ENCODE measurements around the gene CNN2.

The CNN2 gene

GRCh38 chr19:1053176-1054101 is 27.0 kb downstream of the CNN2 start:
- Histone ChIP-seq H3K9me3 (ENCODE audit: low read depth, low read length) (no peaks in the 10 kb centered on the region), H3K27ac (no peak overlapping the region), H3K9ac (ENCODE audit: insufficient read length) (no peak overlapping the region), H3K4me3 (no peak overlapping the region), H3K36me3 (ENCODE audit: insufficient read depth, low read length) (no peaks in the 10 kb centered on the region)
- DNase-seq (ENCODE audit: low read depth, low spot score): no peak
- TF ChIP-seq FOXP2 (optimal IDR thresholded peaks at IDR 0.05; ENCODE audit: control extremely low read depth, extremely low read length, insufficient read depth) (no peak), EZH2 (IDR thresholded peaks at IDR 0.05) (no peak), POLR2AphosphoS5 (IDR thresholded peaks at IDR 0.05; ENCODE audit: borderline replicate concordance, low read depth, low read length) (no peak)

- no peaks in the 10 kb centered on the region for H3K9me3 ChIP-seq (ENCODE audit: low read depth, low read length)
- H3K27ac ChIP-seq: no peak overlapping the region
- no peak for DNase-seq (ENCODE audit: low read depth, low spot score)
- no peak for TF ChIP-seq FOXP2 (optimal IDR thresholded peaks at IDR 0.05; ENCODE audit: control extremely low read depth, extremely low read length, insufficient read depth)
- no peak for TF ChIP-seq POLR2AphosphoS5 (IDR thresholded peaks at IDR 0.05; ENCODE audit: borderline replicate concordance, low read depth, low read length)
- TF ChIP-seq EZH2 (IDR thresholded peaks at IDR 0.05): no peak
- no peak overlapping the region for H3K4me3 ChIP-seq
- H3K36me3 ChIP-seq (ENCODE audit: insufficient read depth, low read length): no peaks in the 10 kb centered on the region
- H3K9ac ChIP-seq (ENCODE audit: insufficient read length): no peak overlapping the region
Observed at GRCh38 chr19:1054102-1055027, 28.0 kb downstream of the CNN2 start.

- no peak overlapping the region for H3K9ac ChIP-seq (ENCODE audit: insufficient read length)
- DNase-seq (ENCODE audit: low read depth, low spot score): no peak
- H3K4me3 ChIP-seq: no peak overlapping the region
- TF ChIP-seq POLR2AphosphoS5 (IDR thresholded peaks at IDR 0.05; ENCODE audit: borderline replicate concordance, low read depth, low read length) (no peak), EZH2 (IDR thresholded peaks at IDR 0.05) (no peak), FOXP2 (optimal IDR thresholded peaks at IDR 0.05; ENCODE audit: control extremely low read depth, extremely low read length, insufficient read depth) (no peak)
- H3K27ac ChIP-seq: no peak overlapping the region
- H3K9me3 ChIP-seq (ENCODE audit: low read depth, low read length): no peaks in the 10 kb centered on the region
- H3K36me3 ChIP-seq (ENCODE audit: insufficient read depth, low read length): no peaks in the 10 kb centered on the region
Observed at GRCh38 chr19:1055028-1055425, 28.6 kb downstream of the CNN2 start.

GRCh38 chr19:1055886-1056620 is 29.6 kb downstream of the CNN2 start:
- H3K36me3 ChIP-seq (ENCODE audit: insufficient read depth, low read length): no peaks in the 10 kb centered on the region
- no peak overlapping the region for H3K27ac ChIP-seq
- H3K9ac ChIP-seq (ENCODE audit: insufficient read length): no peak overlapping the region
- TF ChIP-seq FOXP2 (optimal IDR thresholded peaks at IDR 0.05; ENCODE audit: control extremely low read depth, extremely low read length, insufficient read depth): no peak
- TF ChIP-seq POLR2AphosphoS5 (IDR thresholded peaks at IDR 0.05; ENCODE audit: borderline replicate concordance, low read depth, low read length): no peak
- TF ChIP-seq EZH2 (IDR thresholded peaks at IDR 0.05): no peak
- no peak overlapping the region for H3K4me3 ChIP-seq
- DNase-seq (ENCODE audit: low read depth, low spot score): no peak
- no peaks in the 10 kb centered on the region for H3K9me3 ChIP-seq (ENCODE audit: low read depth, low read length)

- Histone ChIP-seq H3K36me3 (ENCODE audit: insufficient read depth, low read length) (no peaks in the 10 kb centered on the region), H3K4me3 (no peak overlapping the region), H3K9me3 (ENCODE audit: low read depth, low read length) (no peaks in the 10 kb centered on the region), H3K27ac (no peak overlapping the region), H3K9ac (ENCODE audit: insufficient read length) (no peak overlapping the region)
- TF ChIP-seq POLR2AphosphoS5 (IDR thresholded peaks at IDR 0.05; ENCODE audit: borderline replicate concordance, low read depth, low read length) (no peak), EZH2 (IDR thresholded peaks at IDR 0.05) (no peak), FOXP2 (optimal IDR thresholded peaks at IDR 0.05; ENCODE audit: control extremely low read depth, extremely low read length, insufficient read depth) (no peak)
- DNase-seq (ENCODE audit: low read depth, low spot score): no peak
Observed at GRCh38 chr19:1057176-1057855, 30.9 kb downstream of the CNN2 start.

- no peak for DNase-seq (ENCODE audit: low read depth, low spot score)
- Histone ChIP-seq H3K36me3 (ENCODE audit: insufficient read depth, low read length) (no peaks in the 10 kb centered on the region), H3K9me3 (ENCODE audit: low read depth, low read length) (no peaks in the 10 kb centered on the region), H3K9ac (ENCODE audit: insufficient read length) (no peak overlapping the region), H3K27ac (no peak overlapping the region), H3K4me3 (no peak overlapping the region)
- no peak for TF ChIP-seq EZH2 (IDR thresholded peaks at IDR 0.05)
- TF ChIP-seq POLR2AphosphoS5 (IDR thresholded peaks at IDR 0.05; ENCODE audit: borderline replicate concordance, low read depth, low read length): no peak
- TF ChIP-seq FOXP2 (optimal IDR thresholded peaks at IDR 0.05; ENCODE audit: control extremely low read depth, extremely low read length, insufficient read depth): no peak
Observed at GRCh38 chr19:1058112-1058511, 31.7 kb downstream of the CNN2 start.

- H3K9me3 ChIP-seq (ENCODE audit: low read depth, low read length): no peaks in the 10 kb centered on the region
- no peak overlapping the region for H3K27ac ChIP-seq
- TF ChIP-seq EZH2 (IDR thresholded peaks at IDR 0.05): no peak
- TF ChIP-seq FOXP2 (optimal IDR thresholded peaks at IDR 0.05; ENCODE audit: control extremely low read depth, extremely low read length, insufficient read depth): no peak
- no peak for TF ChIP-seq POLR2AphosphoS5 (IDR thresholded peaks at IDR 0.05; ENCODE audit: borderline replicate concordance, low read depth, low read length)
- H3K4me3 ChIP-seq: no peak overlapping the region
- no peak overlapping the region for H3K9ac ChIP-seq (ENCODE audit: insufficient read length)
- no peaks in the 10 kb centered on the region for H3K36me3 ChIP-seq (ENCODE audit: insufficient read depth, low read length)
- DNase-seq (ENCODE audit: low read depth, low spot score): no peak
Observed at GRCh38 chr19:1060689-1061088, 34.3 kb downstream of the CNN2 start.
